ENCODE measurements around the gene APOF. TPM values are rescaled to one million over a fixed set of nuclear protein-coding genes. Genes with fewer than 3 reads are reported as not detected.
"Not testable (repeated sequence)": the region's sequence is repeated elsewhere in the genome, so short reads cannot be mapped to it uniquely, and the experiment has no call there.

APOF gene, protein sequence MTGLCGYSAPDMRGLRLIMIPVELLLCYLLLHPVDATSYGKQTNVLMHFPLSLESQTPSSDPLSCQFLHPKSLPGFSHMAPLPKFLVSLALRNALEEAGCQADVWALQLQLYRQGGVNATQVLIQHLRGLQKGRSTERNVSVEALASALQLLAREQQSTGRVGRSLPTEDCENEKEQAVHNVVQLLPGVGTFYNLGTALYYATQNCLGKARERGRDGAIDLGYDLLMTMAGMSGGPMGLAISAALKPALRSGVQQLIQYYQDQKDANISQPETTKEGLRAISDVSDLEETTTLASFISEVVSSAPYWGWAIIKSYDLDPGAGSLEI
- total RNA-seq (2014; rRNA removed; shearing (Covaris generic)), result not detected in 2 replicates

DNA sequence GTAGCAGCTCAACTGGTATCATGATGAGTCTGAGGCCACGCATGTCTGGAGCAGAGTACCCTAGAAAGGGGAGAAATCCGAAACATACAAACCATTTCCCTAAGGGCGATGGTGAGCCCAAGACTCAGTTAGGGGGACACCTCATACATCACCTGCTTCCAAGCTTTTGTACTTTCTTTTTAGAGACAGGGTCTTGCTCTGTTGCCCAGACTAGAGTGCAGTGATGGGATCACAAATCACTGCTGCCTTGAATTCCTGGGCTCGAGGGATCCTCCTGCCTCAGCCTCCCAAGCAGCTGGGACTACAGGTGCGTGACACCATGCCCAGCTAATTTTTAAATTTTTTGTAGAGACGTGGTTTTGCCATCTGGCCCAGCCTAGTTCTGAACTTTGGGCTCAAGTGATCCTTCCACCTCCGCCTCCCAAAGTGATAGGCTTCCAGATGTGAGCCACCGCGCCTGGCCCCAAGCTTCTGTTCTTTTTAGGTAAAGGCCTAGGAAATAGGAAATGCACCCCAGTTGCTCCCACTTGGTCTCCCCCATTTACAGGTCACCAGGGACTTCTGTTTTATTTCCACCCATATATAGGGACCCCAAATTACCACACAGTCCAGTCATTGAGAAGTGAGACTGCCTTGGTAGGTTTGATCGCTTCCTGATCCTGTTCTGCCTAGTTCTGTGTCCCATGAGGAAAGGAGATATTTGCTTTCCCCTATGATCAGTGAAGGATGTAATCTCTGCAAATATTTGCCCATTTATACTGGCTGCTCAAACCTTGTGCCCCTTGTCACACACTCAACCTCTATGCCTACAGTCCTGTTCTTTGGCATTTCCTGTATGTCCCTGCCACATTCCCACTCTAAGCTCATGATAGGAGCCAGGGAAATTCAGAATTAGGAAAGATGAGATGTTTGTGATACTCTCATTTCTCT, at the start of gene APOF:
Gene APOF, minus strand, starts transcription at position 728 of the 930 bp plus-strand sequence. Its CDS starts 112 bp downstream, at position 616.
- DNase-seq (ENCODE audit: low read depth in 1 of 2, low spot score in 2 of 2), result no peak

DNA sequence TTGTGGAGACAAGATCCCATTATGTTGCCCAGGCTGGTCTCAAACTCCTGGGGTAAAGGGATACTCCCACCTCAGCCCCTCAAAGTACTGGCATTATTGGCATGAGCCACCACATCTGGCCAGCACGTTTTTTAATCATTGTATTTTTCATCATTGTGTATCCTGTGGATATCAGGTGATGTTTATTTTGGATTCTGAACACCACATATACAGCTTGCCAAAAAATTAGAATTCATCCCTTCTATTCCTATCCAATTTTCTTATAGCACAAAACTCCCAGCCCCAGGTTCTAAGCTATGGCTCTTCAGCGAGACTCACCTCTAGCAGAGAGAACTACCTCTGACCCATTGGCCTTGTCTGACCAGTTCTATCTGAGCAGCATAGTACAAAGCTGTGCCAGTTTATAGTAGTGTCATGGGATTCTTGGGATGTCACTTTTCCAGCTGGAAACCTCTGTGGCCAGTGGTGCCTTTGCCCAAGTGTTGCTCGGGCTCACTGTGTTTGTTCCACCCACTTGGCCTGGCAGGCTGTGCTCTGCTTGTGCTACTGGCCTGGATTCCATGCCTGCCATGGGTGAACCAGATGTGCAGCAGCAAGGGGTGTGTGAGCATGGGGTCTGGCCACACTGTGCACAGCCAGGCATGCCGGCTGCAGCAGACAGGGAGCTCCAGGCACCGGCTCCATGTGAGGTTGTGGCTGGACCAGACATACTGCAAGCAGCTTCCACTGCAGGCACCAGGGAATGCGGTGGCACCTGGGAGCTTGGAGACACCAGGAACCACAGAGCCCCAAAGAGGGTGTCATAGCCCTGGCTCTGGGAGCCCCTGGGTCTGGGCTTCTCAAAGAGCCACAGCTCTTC, 49.4 kb upstream of the APOF start:
- DNase-seq (ENCODE audit: low read depth in 1 of 2, low spot score in 2 of 2), result no peak
- no peaks in the 10 kb centered on the region for H3K9me3 ChIP-seq (replicated peaks)
- H3K4me3 ChIP-seq, result no peak overlapping the region
- peaks cover 10% of the 10 kb centered on the region for H3K36me3 ChIP-seq
- H3K27ac ChIP-seq, result no peak overlapping the region
- no peaks in the 10 kb centered on the region for H3K4me1 ChIP-seq (replicated peaks)
- H3K27me3 ChIP-seq (replicated peaks), result no peaks in the 10 kb centered on the region

More for the DNA sequence above, at the start of gene APOF:
- Histone ChIP-seq H3K27me3 (replicated peaks) (no peaks in the 10 kb centered on the region), H3K27ac (no peak within 1 kb of the TSS), H3K4me1 (replicated peaks) (peaks cover 14% of the 10 kb centered on the region), H3K9me3 (replicated peaks) (no peaks in the 10 kb centered on the region), H3K4me3 (no peak within 1 kb of the TSS), H3K36me3 (no peaks in the 10 kb centered on the region)

DNA sequence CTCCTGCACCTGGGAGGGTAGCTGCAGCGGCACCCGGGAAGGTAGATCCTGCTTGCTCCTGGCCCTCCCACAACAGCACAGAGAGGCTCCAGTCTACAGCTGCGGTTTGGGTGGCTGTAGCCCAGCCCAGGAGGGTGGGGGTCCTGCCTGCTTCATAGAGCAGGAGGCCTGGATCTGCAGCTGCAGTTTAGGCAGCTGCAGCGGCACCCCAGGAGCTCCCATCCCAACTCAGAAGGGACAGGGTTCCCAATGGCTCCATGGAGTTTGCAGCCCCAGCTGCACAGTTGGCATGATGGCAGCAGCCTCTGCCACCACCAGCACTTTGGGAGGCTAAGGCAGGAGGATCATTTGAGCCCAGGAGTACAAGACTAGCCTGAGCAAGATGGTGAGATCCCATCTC, 48.1 kb upstream of the APOF start:
- H3K27me3 ChIP-seq (replicated peaks), result no peaks in the 10 kb centered on the region
- no peaks in the 10 kb centered on the region for H3K4me1 ChIP-seq (replicated peaks)
- DNase-seq (ENCODE audit: low read depth in 1 of 2, low spot score in 2 of 2), result no peak
- H3K36me3 ChIP-seq, result peaks cover 3% of the 10 kb centered on the region; the same call in 1 of the 2 replicates
- no peak overlapping the region for H3K27ac ChIP-seq
- H3K9me3 ChIP-seq (replicated peaks), result no peaks in the 10 kb centered on the region
- H3K4me3 ChIP-seq, result no peak overlapping the region

DNA sequence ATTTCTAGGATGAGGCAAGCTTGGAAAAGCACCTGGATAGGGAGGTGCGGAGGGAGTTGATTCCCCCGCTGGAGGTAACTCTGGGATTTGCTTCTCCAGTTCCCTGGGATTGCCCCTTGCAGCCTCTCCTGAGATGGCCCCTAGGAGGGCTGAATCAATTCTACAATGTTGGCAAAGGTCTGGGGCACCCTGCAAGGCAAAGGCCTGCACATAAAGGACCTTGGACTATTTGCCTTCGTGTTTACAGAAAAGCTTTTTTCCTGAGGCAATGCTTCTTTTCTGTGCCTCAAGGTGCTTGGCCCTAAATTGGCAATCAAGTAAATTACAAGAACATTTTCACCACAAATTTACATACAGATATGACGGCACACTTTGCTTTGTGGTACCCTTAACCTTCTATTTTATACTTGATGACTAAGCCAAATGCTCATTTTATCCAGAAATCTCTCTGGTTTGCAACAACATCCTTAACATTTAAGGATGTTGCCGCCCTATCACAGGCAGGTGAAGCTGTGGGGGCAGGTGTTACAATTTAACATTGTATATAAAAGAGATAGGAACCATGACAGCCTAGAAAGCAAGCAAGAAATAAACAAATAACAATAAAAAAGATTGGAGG, 46.3 kb upstream of the APOF start:
- no peak for DNase-seq (ENCODE audit: low read depth in 1 of 2, low spot score in 2 of 2)
- H3K4me1 ChIP-seq (replicated peaks), result no peaks in the 10 kb centered on the region
- H3K9me3 ChIP-seq (replicated peaks), result no peaks in the 10 kb centered on the region
- no peak overlapping the region for H3K27ac ChIP-seq
- H3K27me3 ChIP-seq (replicated peaks), result no peaks in the 10 kb centered on the region
- H3K4me3 ChIP-seq, result no peak overlapping the region
- H3K36me3 ChIP-seq, result no peaks in the 10 kb centered on the region

DNA sequence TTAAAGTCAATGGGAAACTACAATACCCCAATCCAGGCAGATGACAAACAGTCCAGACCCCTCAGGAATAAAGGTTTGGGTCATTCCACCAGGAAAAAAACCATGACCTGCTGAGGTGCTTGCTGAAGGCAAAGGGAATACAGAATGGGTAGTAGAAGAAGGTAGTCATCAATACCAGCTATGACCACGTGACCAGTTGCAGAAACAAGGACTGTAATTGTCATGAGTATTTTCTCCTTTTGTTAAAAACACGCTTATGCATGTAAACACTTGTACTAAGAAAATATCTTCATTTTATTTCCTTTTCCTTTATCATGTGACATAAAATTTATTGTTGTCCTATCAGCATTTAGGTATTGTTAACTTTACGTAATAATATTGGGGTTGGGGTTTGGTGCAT, 41.6 kb upstream of the APOF start:
- not testable (repeated sequence) for H3K4me3 ChIP-seq; H3K27me3 ChIP-seq (replicated peaks); H3K27ac ChIP-seq; H3K36me3 ChIP-seq; H3K9me3 ChIP-seq (replicated peaks); DNase-seq (ENCODE audit: low read depth in 1 of 2, low spot score in 2 of 2); H3K4me1 ChIP-seq (replicated peaks)

DNA sequence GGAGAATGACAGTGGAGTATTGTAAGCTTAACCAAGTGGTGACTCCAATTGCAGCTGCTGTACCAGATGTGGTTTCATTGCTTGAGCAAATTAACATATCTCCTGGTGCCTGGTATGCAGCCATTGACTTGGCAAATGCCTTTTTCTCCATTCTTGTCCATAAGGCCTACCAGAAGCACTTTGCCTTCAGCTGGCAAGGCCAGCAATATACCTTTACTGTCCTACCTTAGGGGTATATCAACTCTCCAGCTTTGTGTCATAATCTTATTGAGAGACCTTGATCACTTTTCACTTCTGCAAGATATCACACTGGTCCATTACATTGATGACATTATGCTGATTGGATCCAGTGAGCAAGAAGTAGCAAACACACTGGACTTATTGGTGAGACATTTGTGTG, 39.0 kb upstream of the APOF start:
- not testable (repeated sequence) for H3K4me3 ChIP-seq; H3K4me1 ChIP-seq (replicated peaks); H3K9me3 ChIP-seq (replicated peaks); H3K27me3 ChIP-seq (replicated peaks); H3K36me3 ChIP-seq; DNase-seq (ENCODE audit: low read depth in 1 of 2, low spot score in 2 of 2); H3K27ac ChIP-seq

DNA sequence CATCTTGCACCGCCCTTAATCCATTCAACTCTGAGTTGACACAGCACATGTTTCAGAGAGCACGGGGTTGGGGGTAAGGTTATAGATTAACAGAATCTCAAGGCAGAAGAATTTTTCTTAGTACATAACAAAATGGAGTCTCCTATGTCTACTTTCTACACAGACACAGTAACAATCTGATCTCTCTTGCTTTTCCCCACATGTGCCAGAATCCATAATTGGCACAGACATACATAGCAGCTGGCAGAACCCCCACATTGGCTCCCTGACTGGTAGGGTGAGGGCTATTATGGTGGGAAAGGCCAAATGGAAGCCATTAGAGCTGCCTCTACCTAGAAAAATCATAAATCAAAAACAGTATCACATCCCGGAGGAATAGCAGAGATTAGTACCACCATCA, 38.5 kb upstream of the APOF start:
- H3K9me3 ChIP-seq (replicated peaks); DNase-seq (ENCODE audit: low read depth in 1 of 2, low spot score in 2 of 2); H3K27me3 ChIP-seq (replicated peaks); H3K4me3 ChIP-seq; H3K36me3 ChIP-seq; H3K27ac ChIP-seq; H3K4me1 ChIP-seq (replicated peaks): not testable (repeated sequence)

DNA sequence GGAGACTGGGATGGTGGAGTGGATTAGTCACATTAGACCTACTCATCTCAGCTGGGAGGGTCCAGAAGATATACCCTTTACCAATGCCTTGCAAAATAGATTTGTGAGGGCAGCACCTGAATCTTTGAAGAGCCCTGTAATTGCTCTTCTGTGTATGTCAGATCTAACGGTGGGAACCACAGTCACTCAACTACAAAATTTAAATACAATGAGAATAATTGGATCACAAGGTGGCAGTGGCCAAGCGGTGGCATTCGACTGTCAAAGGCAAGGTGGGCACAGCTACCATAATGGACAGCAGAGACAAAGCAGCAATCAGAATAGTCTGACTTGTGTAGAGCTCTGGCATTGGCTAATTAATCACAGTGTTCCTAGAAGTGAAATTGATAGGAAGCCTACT, 36.8 kb upstream of the APOF start:
- H3K4me3 ChIP-seq; H3K4me1 ChIP-seq (replicated peaks); H3K36me3 ChIP-seq; H3K27ac ChIP-seq; H3K9me3 ChIP-seq (replicated peaks); DNase-seq (ENCODE audit: low read depth in 1 of 2, low spot score in 2 of 2); H3K27me3 ChIP-seq (replicated peaks): not testable (repeated sequence)

DNA sequence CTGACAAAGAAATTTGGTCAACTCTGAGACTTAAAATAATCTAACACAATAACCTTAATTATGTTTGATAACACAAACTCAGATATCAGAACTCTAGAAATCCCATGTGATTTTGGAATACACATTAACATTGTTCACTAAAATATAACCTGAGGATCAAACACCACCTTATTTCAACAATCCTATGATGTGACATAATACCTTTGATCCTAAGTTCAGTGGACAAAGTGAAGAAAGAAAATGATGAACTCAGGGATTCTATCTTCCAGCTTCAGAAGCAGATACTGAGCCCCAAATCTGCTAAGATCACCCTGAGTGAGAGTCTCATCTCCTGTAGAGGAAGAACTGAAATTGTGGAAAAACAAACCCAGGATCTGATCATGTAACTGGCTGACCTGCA, 35.7 kb upstream of the APOF start:
- H3K4me3 ChIP-seq, result no peak overlapping the region

DNA sequence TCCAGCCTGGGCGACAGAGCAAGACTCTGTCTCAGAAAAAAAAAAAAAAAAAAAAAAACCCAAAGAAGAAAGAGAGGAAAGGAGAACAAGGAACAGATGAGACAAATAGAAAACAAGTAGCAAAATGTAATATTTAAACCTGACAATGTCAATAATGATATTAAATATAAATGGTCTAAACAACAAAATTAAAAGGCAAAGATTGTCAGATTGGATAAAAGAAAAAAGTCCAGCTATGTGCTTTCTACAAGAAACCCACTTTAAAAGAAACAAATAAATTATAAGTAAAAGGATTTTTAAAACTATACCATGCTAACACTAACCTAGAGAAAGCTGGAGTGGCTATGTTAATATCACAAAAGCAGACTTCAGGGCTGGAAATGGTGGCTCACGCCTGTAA, 29.7 kb upstream of the APOF start:
- Histone ChIP-seq H3K9me3 (replicated peaks) (no peaks in the 10 kb centered on the region), H3K27me3 (replicated peaks) (no peaks in the 10 kb centered on the region), H3K4me1 (replicated peaks) (0 out of 2 replicates have a peak, but pooled peaks cover 2% of the 10 kb centered on the region), H3K27ac (no peak overlapping the region), H3K36me3 (no peaks in the 10 kb centered on the region), H3K4me3 (no peak overlapping the region)
- DNase-seq (ENCODE audit: low read depth in 1 of 2, low spot score in 2 of 2), result no peak

More for the DNA sequence above, 35.7 kb upstream of the APOF start:
- no peak for DNase-seq (ENCODE audit: low read depth in 1 of 2, low spot score in 2 of 2)
- Histone ChIP-seq H3K4me1 (replicated peaks) (no peaks in the 10 kb centered on the region), H3K9me3 (replicated peaks) (no peaks in the 10 kb centered on the region), H3K27me3 (replicated peaks) (no peaks in the 10 kb centered on the region), H3K36me3 (no peaks in the 10 kb centered on the region), H3K27ac (no peak overlapping the region)

DNA sequence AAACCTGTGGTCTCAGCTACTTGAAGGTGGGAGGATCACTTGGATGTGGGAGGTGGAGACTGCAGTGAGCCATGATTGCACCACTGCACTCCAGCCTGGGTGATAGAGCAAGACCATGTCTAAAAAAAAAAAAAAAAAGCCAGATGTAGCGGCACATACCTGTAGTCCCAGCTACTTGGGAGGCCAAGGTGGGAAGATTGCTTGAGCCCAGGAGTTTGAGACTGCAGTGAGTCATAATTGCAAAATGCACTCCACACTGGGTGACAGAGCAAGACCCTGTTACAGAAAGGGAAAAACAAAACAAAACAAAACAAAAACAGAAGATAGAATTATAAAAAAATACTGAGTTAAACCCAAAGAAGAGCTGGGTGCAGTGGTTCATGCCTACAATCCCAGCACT, 29.1 kb upstream of the APOF start:
- H3K27me3 ChIP-seq (replicated peaks), result no peaks in the 10 kb centered on the region
- no peaks in the 10 kb centered on the region for H3K9me3 ChIP-seq (replicated peaks)

DNA sequence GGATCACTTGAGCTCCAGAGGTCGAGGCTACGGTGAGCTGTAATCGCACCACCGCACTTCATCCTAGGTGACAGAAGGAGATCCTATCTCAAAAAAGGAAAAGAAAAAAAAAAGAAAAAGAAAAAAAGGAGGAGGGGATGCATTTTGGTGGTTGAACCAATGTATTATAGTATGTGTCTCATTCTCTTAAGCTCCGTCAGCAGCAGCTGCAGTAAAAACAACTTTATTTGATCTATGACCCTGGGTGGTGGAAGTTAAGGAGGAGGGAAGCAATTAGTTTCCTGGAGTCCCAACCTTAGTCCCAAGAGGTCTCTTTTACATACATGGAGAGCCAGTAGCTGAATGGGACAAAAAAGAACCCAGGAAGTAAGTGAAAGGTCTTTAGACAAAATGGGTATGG, 26.8 kb upstream of the APOF start:
- no peaks in the 10 kb centered on the region for H3K36me3 ChIP-seq
- no peak overlapping the region for H3K4me3 ChIP-seq
- no peak for DNase-seq (ENCODE audit: low read depth in 1 of 2, low spot score in 2 of 2)
- H3K4me1 ChIP-seq (replicated peaks), result 0 out of 2 replicates have a peak, but pooled peaks cover 4% of the 10 kb centered on the region
- H3K27ac ChIP-seq, result no peak overlapping the region
- no peaks in the 10 kb centered on the region for H3K27me3 ChIP-seq (replicated peaks)
- H3K9me3 ChIP-seq (replicated peaks), result no peaks in the 10 kb centered on the region

More for the DNA sequence above, 29.1 kb upstream of the APOF start:
- Histone ChIP-seq H3K4me3 (no peak overlapping the region), H3K27ac (no peak overlapping the region), H3K4me1 (replicated peaks) (0 out of 2 replicates have a peak, but pooled peaks cover 4% of the 10 kb centered on the region), H3K36me3 (no peaks in the 10 kb centered on the region)
- DNase-seq (ENCODE audit: low read depth in 1 of 2, low spot score in 2 of 2), result no peak

DNA sequence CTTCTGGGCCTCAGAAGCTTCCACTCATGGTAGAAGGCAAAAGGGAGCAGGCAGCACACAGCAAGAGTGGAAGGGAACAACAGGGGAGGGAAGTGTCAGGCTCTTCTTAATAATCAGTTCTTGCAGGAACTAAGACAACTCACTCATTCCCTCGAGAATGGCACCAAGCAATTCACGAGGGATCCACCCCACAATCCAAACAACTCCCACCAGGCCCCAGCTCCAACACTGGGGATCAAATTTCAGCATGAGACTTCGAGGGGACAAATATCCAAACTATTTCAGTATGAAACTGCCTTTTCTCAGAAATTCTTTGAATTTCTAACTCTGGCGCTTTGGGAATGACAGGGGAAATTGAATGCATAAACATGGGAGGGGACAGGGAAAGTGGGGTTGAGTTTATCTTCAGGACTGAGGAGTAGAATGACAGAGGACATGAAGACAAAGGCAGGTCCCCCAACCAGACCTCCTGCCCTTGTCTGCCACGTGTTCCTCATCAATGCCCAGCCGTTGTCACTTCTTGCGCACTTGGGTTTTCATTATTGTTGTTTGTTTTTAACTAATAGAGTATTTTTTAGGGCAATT, 24.6 kb upstream of the APOF start:
- Histone ChIP-seq H3K36me3 (no peaks in the 10 kb centered on the region), H3K27ac (no peak overlapping the region), H3K9me3 (replicated peaks) (no peaks in the 10 kb centered on the region), H3K4me1 (replicated peaks) (0 out of 2 replicates have a peak, but pooled peaks cover 4% of the 10 kb centered on the region), H3K4me3 (no peak overlapping the region), H3K27me3 (replicated peaks) (no peaks in the 10 kb centered on the region)
- DNase-seq (ENCODE audit: low read depth in 1 of 2, low spot score in 2 of 2), result peak in 1 of 2 experiments; percentile 6

All from SJSA1 (cell line).